Endothelial cell (in vitro differentiated cells): ENCODE data around the gene PRSS33. TPM values are rescaled to one million over a fixed set of nuclear protein-coding genes. Genes with fewer than 3 reads are reported as not detected.

ENCODE experiments used
- DNase-seq: peaks from one replicate; pipeline ENCODE4 v3.0.0; 2021; ENCODE audit warnings: low spot score
- H3K27ac Mint-ChIP-seq: one replicate; pipeline ENCODE4 v1.8.0; 2021; ENCODE audit warnings: mixed read lengths, inconsistent platforms; ENCODE audit not compliant: unreplicated experiment
- H3K27me3 Mint-ChIP-seq: one replicate; pipeline ENCODE4 v1.8.0; 2021; ENCODE audit warnings: mild to moderate bottlenecking, moderate library complexity, mixed read lengths, inconsistent platforms; ENCODE audit not compliant: unreplicated experiment
- H3K36me3 Mint-ChIP-seq: one replicate; pipeline ENCODE4 v1.8.0; 2021; ENCODE audit warnings: mild to moderate bottlenecking, low read depth, mixed read lengths, inconsistent platforms; ENCODE audit not compliant: unreplicated experiment
- H3K4me1 Mint-ChIP-seq: one replicate; pipeline ENCODE4 v1.8.0; 2021; ENCODE audit warnings: mild to moderate bottlenecking, mixed read lengths, inconsistent platforms; ENCODE audit not compliant: unreplicated experiment
- H3K4me3 Mint-ChIP-seq: one replicate; pipeline ENCODE4 v1.8.0; 2021; ENCODE audit warnings: mild to moderate bottlenecking, mixed read lengths, inconsistent platforms; ENCODE audit not compliant: unreplicated experiment
- H3K9me3 Mint-ChIP-seq: one replicate; pipeline ENCODE4 v1.8.0; 2021; ENCODE audit warnings: mixed read lengths, inconsistent platforms; ENCODE audit not compliant: unreplicated experiment
- CTCF ChIP-seq: fragments of 200-600 bp; sonication (generic); IDR thresholded peaks from one replicate; pipeline ENCODE4 v1.5.0; 2021; ENCODE audit warnings: antibody characterized with exemption; ENCODE audit not compliant: unreplicated experiment
- total RNA-seq: library from RNA; stranded (reverse); fragmentation: NEBNext Ultra II Directional; extraction: Animal tissue kit (Norgen Biotek cat#: 25700); gene quantifications from one replicate; pipeline ENCODE4 v1.2.1, GENCODE V29; 2021; ENCODE audit not compliant: unreplicated experiment

Gene PRSS33
- total RNA-seq, 1 donor from 2014 or later = not detected

- Mint-ChIP-seq H3K36me3 (peaks cover 10% of the 10 kb centered on the region), H3K4me1 (peaks cover 14% of the 10 kb centered on the region), H3K27me3 (peaks cover 18% of the 10 kb centered on the region), H3K9me3 (no peaks in the 10 kb centered on the region), H3K27ac (no peak overlapping the region), H3K4me3 (no peak overlapping the region)
- no peak for DNase-seq
- no peak for TF ChIP-seq CTCF
Measured at GRCh38 chr16:2833776-2834175, 46.4 kb upstream of the PRSS33 start.

GRCh38 chr16:2831203-2831602 lies 43.8 kb upstream of the PRSS33 start:
- peaks cover 13% of the 10 kb centered on the region for H3K27me3 Mint-ChIP-seq

DNA sequence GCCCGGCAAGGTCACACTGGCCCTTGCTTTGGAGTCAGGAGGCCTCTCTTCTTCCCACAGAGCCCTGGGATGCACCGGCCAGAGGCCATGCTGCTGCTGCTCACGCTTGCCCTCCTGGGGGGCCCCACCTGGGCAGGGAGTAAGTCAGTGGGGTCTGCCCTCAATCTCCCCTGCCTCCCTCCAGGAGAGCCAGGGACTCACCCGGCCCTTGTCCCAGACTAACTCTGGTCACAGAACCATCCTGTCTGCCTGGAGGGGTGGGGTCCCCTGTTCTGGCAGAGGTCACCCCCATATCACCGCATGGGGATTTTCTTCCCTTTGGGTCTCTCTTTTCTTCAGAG lies 43.0 kb upstream of the PRSS33 start:
- DNase-seq = no peak
- TF ChIP-seq CTCF = no peak

More at GRCh38 chr16:2831203-2831602, 43.8 kb upstream of the PRSS33 start:
- Mint-ChIP-seq H3K9me3 (no peaks in the 10 kb centered on the region), H3K36me3 (no peaks in the 10 kb centered on the region), H3K4me3 (no peak overlapping the region), H3K27ac (no peak overlapping the region), H3K4me1 (peaks cover 7% of the 10 kb centered on the region)
- no peak for TF ChIP-seq CTCF
- DNase-seq = no peak

DNA sequence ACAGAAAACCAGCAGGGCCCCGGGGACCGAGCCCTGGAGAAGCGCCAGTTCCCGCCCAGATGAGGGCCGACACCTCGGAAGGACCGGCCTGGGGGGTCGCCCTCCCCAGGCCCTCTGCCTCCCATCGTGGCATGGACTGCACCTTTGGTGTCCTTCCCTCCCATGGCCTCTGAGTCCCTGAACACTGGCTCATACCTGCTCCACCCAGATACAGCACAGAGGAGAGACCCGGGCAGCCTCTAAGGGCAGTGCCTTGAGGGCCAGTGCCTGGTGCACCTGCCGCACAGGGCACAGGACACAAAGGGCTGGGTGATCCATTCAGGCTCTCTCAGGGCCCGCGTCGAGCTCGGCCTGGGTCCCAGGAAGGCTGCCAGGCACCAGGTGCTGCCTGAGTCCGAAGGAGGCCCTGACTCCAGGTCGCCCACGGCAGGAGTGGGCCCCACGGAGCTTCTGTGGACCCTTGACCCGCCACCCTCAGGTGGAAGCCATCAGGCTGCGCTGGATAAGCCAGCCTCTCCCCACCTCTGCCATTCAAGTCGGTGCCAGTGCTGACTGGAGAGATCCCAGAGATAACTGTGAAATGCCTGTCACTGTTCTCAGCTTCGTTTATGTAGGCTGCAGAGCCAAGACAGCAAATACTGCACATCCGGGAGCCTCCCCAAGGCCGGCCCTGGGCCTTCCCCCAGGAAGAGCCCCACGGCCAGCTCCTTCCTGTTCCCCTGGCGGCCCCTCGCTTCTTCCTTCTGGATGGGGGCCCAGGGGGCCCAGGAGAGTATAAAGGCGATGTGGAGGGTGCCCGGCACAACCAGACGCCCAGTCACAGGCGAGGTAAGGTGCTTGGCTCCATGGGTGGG lies 42.4 kb upstream of the PRSS33 start, which contains the start of gene ZG16B:
Gene ZG16B, plus strand, starts transcription at position 803 of the 854 bp plus-strand sequence. CDS start 139 bp downstream, outside the sequence.
- H3K27ac Mint-ChIP-seq = no peak within 1 kb of the TSS
- H3K4me1 Mint-ChIP-seq = peaks cover 7% of the 10 kb centered on the region
- no peak for TF ChIP-seq CTCF
- H3K9me3 Mint-ChIP-seq = no peaks in the 10 kb centered on the region
- no peak for DNase-seq
- H3K36me3 Mint-ChIP-seq = no peaks in the 10 kb centered on the region
- peaks cover 12% of the 10 kb centered on the region for H3K27me3 Mint-ChIP-seq
- H3K4me3 Mint-ChIP-seq = no peak within 1 kb of the TSS

More for the DNA sequence above, 43.0 kb upstream of the PRSS33 start:
- H3K4me1 Mint-ChIP-seq = peaks cover 7% of the 10 kb centered on the region
- peaks cover 14% of the 10 kb centered on the region for H3K27me3 Mint-ChIP-seq
- no peak overlapping the region for H3K27ac Mint-ChIP-seq
- H3K4me3 Mint-ChIP-seq = no peak overlapping the region
- H3K36me3 Mint-ChIP-seq = no peaks in the 10 kb centered on the region
- no peaks in the 10 kb centered on the region for H3K9me3 Mint-ChIP-seq

DNA sequence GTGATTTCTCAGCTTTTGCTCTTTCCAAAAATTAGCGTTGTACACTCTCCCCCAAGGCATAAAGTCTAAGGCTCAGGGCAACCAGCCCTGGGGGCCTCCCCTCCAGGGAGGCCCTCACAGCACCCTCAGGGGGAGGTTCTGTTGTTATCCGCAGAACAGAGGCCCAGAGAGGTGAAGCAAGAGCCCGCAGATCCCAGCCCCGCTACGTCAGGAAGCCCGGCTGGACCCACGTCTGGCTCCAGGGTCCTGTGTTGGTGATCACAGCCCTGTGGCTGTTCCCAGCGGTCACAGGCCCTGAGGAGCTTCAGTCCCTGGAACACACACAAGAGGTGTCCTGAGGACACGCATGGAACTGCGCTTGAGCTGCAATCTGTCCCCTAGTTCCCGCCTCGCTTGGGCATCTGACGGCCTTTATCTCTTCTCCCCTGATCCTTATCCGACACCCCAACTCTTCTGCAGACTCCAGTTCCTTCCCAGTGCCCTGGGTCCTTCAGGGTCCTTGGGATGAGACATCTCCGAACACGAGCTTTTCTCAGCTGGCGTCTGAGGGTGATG lies 41.6 kb upstream of the PRSS33 start:
- Mint-ChIP-seq H3K4me3 (no peak overlapping the region), H3K4me1 (peaks cover 7% of the 10 kb centered on the region), H3K9me3 (no peaks in the 10 kb centered on the region), H3K36me3 (no peaks in the 10 kb centered on the region), H3K27me3 (peaks cover 14% of the 10 kb centered on the region), H3K27ac (no peak overlapping the region)
- DNase-seq = no peak
- no peak for TF ChIP-seq CTCF
